Measurements from ENCODE around the gene OGFRL1. TPM values are rescaled to one million over a fixed set of nuclear protein-coding genes. Genes with fewer than 3 reads are reported as not detected.

The OGFRL1 gene
- total RNA-seq, 1 donor from 2014 or later, result 7.5 TPM

DNA sequence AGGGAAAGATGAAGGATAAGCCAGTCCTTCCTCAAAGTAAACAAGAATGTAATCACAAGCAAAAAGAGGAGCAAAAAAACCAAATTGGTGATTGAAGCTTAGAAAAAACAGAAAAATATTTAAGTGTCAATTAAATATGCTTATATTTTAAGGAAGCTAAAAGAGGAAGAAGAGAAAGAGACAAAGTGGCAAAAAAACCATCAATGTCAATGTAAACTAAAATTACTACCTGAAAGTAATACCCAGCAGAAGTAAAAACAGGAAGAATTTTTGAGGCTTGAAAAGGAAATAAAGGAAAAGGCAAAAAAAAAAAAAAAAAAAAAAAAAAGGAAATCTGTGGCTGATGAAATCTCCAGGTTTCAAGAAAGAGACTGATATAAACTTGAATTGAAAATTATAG, 36.2 kb upstream of the OGFRL1 start:
- Histone ChIP-seq H3K4me3 (no peak overlapping the region), H3K27ac (no peak overlapping the region), H3K36me3 (no peaks in the 10 kb centered on the region), H3K9me3 (ENCODE audit: low read depth) (no peaks in the 10 kb centered on the region), H3K27me3 (no peaks in the 10 kb centered on the region), H3K4me2 (no peak overlapping the region), H4K20me1 (ENCODE audit: low read depth) (no peaks in the 10 kb centered on the region), H2AFZ (replicated peaks) (no peak overlapping the region), H3K4me1 (no peaks in the 10 kb centered on the region), H3K9ac (no peak overlapping the region), H3F3A (ENCODE audit: low read depth) (no peaks in the 10 kb centered on the region), H3K79me2 (ENCODE audit: low read depth) (no peaks in the 10 kb centered on the region)
- peaks cover 3% of the 10 kb centered on the region for H3K27me3 Mint-ChIP-seq (ENCODE audit: insufficient read depth, low read depth)
- peaks cover 54% of the 10 kb centered on the region for H3K4me1 Mint-ChIP-seq
- peaks cover 2% of the 10 kb centered on the region for H3K9me3 Mint-ChIP-seq
- TF ChIP-seq EZH2phosphoT487 (IDR thresholded peaks at IDR 0.05), result no peak
- TF ChIP-seq, protein P1, sequence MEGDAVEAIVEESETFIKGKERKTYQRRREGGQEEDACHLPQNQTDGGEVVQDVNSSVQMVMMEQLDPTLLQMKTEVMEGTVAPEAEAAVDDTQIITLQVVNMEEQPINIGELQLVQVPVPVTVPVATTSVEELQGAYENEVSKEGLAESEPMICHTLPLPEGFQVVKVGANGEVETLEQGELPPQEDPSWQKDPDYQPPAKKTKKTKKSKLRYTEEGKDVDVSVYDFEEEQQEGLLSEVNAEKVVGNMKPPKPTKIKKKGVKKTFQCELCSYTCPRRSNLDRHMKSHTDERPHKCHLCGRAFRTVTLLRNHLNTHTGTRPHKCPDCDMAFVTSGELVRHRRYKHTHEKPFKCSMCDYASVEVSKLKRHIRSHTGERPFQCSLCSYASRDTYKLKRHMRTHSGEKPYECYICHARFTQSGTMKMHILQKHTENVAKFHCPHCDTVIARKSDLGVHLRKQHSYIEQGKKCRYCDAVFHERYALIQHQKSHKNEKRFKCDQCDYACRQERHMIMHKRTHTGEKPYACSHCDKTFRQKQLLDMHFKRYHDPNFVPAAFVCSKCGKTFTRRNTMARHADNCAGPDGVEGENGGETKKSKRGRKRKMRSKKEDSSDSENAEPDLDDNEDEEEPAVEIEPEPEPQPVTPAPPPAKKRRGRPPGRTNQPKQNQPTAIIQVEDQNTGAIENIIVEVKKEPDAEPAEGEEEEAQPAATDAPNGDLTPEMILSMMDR (IDR thresholded peaks at IDR 0.05), result no peak
- TF ChIP-seq EZH2 (IDR thresholded peaks at IDR 0.05), result no peak
- H3K36me3 Mint-ChIP-seq, result peaks cover 8% of the 10 kb centered on the region
- H3K4me3 Mint-ChIP-seq, result no peak overlapping the region
- no peak overlapping the region for H3K27ac Mint-ChIP-seq
- no peak for DNase-seq (ENCODE audit: low spot score)

DNA sequence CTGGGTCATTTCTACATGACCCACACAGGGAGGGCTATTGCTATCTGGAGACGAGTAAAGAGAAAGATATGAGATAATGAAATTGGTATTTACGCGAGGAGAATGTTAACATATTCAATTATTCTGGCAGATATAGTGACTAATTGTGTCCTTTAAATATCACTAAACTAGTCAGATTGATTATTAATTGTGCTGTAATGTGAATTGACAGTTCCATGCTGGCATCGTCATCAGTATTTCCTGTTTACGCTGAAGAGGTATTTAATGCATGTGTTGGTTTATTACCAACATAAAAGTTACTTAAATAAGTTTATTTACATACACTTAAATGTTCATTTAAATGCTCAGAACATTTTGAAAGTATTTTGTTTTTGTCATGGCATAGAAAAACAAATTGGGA, 35.7 kb upstream of the OGFRL1 start:
- H3K9me3 ChIP-seq (ENCODE audit: low read depth), result no peaks in the 10 kb centered on the region
- H3K4me1 ChIP-seq, result no peaks in the 10 kb centered on the region
- H4K20me1 ChIP-seq (ENCODE audit: low read depth), result no peaks in the 10 kb centered on the region
- H3F3A ChIP-seq (ENCODE audit: low read depth), result no peaks in the 10 kb centered on the region
- H3K27ac ChIP-seq, result no peak overlapping the region
- Mint-ChIP-seq H3K36me3 (peaks cover 8% of the 10 kb centered on the region), H3K27me3 (ENCODE audit: insufficient read depth, low read depth) (peaks cover 3% of the 10 kb centered on the region), H3K4me1 (peaks cover 51% of the 10 kb centered on the region), H3K27ac (no peak overlapping the region), H3K9me3 (peaks cover 2% of the 10 kb centered on the region), H3K4me3 (no peak overlapping the region)
- no peak for DNase-seq (ENCODE audit: low spot score)
- no peaks in the 10 kb centered on the region for H3K79me2 ChIP-seq (ENCODE audit: low read depth)
- H3K36me3 ChIP-seq, result no peaks in the 10 kb centered on the region
- TF ChIP-seq EZH2 (IDR thresholded peaks at IDR 0.05), result no peak
- H3K27me3 ChIP-seq, result no peaks in the 10 kb centered on the region
- no peak overlapping the region for H3K4me3 ChIP-seq
- H3K4me2 ChIP-seq, result no peak overlapping the region
- H3K9ac ChIP-seq, result no peak overlapping the region
- H2AFZ ChIP-seq (replicated peaks), result no peak overlapping the region

DNA sequence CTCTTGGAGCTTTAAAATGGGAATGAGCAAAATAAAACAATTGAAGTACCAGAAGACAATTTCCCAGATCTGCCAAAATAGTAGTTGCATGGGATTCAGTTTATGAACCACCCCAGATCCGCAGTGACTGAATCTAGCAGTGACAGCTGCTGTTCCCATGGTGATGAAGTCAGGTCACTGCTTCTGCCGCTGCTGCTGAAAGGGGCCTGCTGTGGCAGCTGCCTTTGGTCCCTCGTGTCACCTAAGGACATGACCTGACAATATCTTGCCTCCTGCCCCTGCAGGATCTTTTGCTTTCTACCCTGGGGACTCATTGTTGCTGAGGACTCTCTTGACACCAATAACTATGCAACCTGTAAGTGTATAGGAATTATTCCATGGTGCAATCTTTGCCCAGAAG, 34.3 kb upstream of the OGFRL1 start:
- no peak overlapping the region for H3K9ac ChIP-seq
- H3K9me3 ChIP-seq (ENCODE audit: low read depth), result no peaks in the 10 kb centered on the region
- Mint-ChIP-seq H3K4me1 (peaks cover 37% of the 10 kb centered on the region), H3K27me3 (ENCODE audit: insufficient read depth, low read depth) (peaks cover 4% of the 10 kb centered on the region), H3K36me3 (peaks cover 8% of the 10 kb centered on the region), H3K9me3 (peaks cover 2% of the 10 kb centered on the region), H3K4me3 (no peak overlapping the region), H3K27ac (no peak overlapping the region)
- no peaks in the 10 kb centered on the region for H3K27me3 ChIP-seq
- DNase-seq (ENCODE audit: low spot score), result peak; percentile 23
- no peaks in the 10 kb centered on the region for H3K4me1 ChIP-seq
- H3K4me3 ChIP-seq, result no peak overlapping the region
- H3K36me3 ChIP-seq, result no peaks in the 10 kb centered on the region
- no peaks in the 10 kb centered on the region for H3K79me2 ChIP-seq (ENCODE audit: low read depth)
- TF ChIP-seq, protein P1 (IDR thresholded peaks at IDR 0.05), result no peak
- no peak for TF ChIP-seq EZH2phosphoT487 (IDR thresholded peaks at IDR 0.05)
- no peak for TF ChIP-seq EZH2 (IDR thresholded peaks at IDR 0.05)
- no peaks in the 10 kb centered on the region for H3F3A ChIP-seq (ENCODE audit: low read depth)
- H2AFZ ChIP-seq (replicated peaks), result no peak overlapping the region
- H4K20me1 ChIP-seq (ENCODE audit: low read depth), result no peaks in the 10 kb centered on the region
- no peak overlapping the region for H3K27ac ChIP-seq
- H3K4me2 ChIP-seq, result no peak overlapping the region

DNA sequence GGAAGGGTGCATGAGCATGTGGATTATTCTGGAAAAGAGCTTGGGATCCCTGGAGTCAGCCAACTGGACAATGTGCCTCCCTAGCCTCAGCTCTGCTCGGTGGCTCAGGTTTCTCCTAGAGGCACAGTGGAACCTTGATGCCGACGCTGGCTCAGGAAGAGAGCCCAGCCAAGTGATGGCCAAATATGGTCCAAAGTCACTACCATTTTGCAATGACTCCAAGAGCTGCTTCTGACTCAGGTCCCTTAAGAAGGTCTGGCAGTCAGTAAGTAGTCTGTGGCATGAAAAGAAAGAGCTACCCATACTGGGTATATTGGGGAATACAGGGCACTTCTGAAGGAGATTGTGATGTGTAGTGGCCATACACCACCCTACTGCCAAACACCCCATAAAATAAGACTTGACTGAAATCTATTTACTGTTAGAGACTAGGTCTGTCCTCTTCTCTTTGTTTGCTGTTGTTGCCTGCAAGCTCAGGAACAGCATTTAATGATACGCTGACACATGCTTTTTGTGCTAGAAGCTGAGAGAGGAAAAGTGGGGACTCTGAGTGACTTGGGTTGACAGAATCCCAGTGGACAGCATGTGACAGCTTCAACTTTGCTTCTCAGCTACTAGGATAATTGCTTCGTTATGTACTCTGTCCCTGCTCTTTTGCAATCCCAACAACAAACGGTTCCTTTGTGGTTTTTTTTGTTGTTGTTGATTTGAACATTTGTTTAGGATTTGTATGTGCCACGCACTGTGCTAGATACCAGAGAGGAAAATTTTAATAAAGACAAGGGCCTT, 30.3 kb upstream of the OGFRL1 start:
- no peak for DNase-seq (ENCODE audit: low spot score)
- H3K4me1 ChIP-seq, result no peaks in the 10 kb centered on the region
- no peaks in the 10 kb centered on the region for H3F3A ChIP-seq (ENCODE audit: low read depth)
- Mint-ChIP-seq H3K9me3 (no peaks in the 10 kb centered on the region), H3K4me1 (peaks cover 26% of the 10 kb centered on the region), H3K36me3 (peaks cover 2% of the 10 kb centered on the region), H3K27ac (no peak overlapping the region), H3K4me3 (no peak overlapping the region), H3K27me3 (ENCODE audit: insufficient read depth, low read depth) (peaks cover 5% of the 10 kb centered on the region)
- H3K27ac ChIP-seq, result no peak overlapping the region
- no peaks in the 10 kb centered on the region for H3K36me3 ChIP-seq
- H3K9ac ChIP-seq, result no peak overlapping the region
- H3K27me3 ChIP-seq, result no peaks in the 10 kb centered on the region
- no peak for TF ChIP-seq EZH2 (IDR thresholded peaks at IDR 0.05)
- TF ChIP-seq, protein P1 (IDR thresholded peaks at IDR 0.05), result no peak
- no peak for TF ChIP-seq EZH2phosphoT487 (IDR thresholded peaks at IDR 0.05)
- H3K9me3 ChIP-seq (ENCODE audit: low read depth), result no peaks in the 10 kb centered on the region
- H3K4me3 ChIP-seq, result no peak overlapping the region
- H2AFZ ChIP-seq (replicated peaks), result peak overlapping the region; percentile 13
- H3K4me2 ChIP-seq, result no peak overlapping the region
- no peaks in the 10 kb centered on the region for H3K79me2 ChIP-seq (ENCODE audit: low read depth)
- H4K20me1 ChIP-seq (ENCODE audit: low read depth), result no peaks in the 10 kb centered on the region

Measured in neural progenitor cell (in vitro differentiated cells).